SK-N-SH treated with all-trans-retinoic acid at 6 μM for 48 hours (cell line): ENCODE data around the gene NF1.

ENCODE experiments used
- ATAC-seq: fragments of 200-7000 bp; cut with Tn5 transposase; 3 replicates; pipeline ENCODE4 v1.9.1; 2020; ENCODE audit warnings: mild to moderate bottlenecking, moderate library complexity
- ARNTL ChIP-seq: fragments of 450-650 bp; formaldehyde crosslinking; IDR thresholded peaks from 2 replicates; pipeline ENCODE4 v1.5.0; 2020; ENCODE audit warnings: low read depth, mild to moderate bottlenecking, moderate library complexity, borderline replicate concordance
- BACH2 ChIP-seq: fragments of 250-450 bp; sonication (Bioruptor Pico); IDR thresholded peaks from 2 replicates; pipeline ENCODE4 v1.9.0; 2021; ENCODE audit warnings: mild to moderate bottlenecking, borderline replicate concordance
- CSDC2 ChIP-seq: fragments of 250-450 bp; sonication (Bioruptor Pico); IDR thresholded peaks from 2 replicates; pipeline ENCODE4 v1.5.0; 2020; ENCODE audit warnings: mild to moderate bottlenecking, moderate library complexity
- CSRNP3 ChIP-seq: fragments of 250-450 bp; sonication (Bioruptor Pico); IDR thresholded peaks from 2 replicates; pipeline ENCODE4 v1.5.1; 2021; ENCODE audit warnings: mild to moderate bottlenecking, moderate library complexity
- ESRRG ChIP-seq: fragments of 250-450 bp; sonication (Bioruptor Pico); IDR thresholded peaks from 2 replicates; pipeline ENCODE4 v1.6.1; 2021; ENCODE audit warnings: mild to moderate bottlenecking
- GLIS3 ChIP-seq: fragments of 250-450 bp; sonication (Bioruptor Pico); IDR thresholded peaks from 2 replicates; pipeline ENCODE4 v1.5.0; 2020; ENCODE audit warnings: mild to moderate bottlenecking, moderate library complexity
- ISL1 ChIP-seq: fragments of 250-450 bp; sonication (Bioruptor Pico); IDR thresholded peaks from 2 replicates; pipeline ENCODE4 v2.1.2; 2022; ENCODE audit warnings: mild to moderate bottlenecking, moderate library complexity
- POU6F1 ChIP-seq: fragments of 250-450 bp; sonication (Bioruptor Pico); IDR thresholded peaks from 2 replicates; pipeline ENCODE4 v1.8.0; 2021; ENCODE audit warnings: low read depth, mild to moderate bottlenecking, moderate library complexity, borderline replicate concordance
- PPARA ChIP-seq: fragments of 250-450 bp; sonication (Bioruptor Pico); IDR thresholded peaks from 2 replicates; pipeline ENCODE4 v1.5.0; 2020; ENCODE audit warnings: mild to moderate bottlenecking, borderline replicate concordance
- RARB ChIP-seq: fragments of 250-450 bp; sonication (Bioruptor Pico); IDR thresholded peaks from 2 replicates; pipeline ENCODE4 v1.8.0; 2021; ENCODE audit warnings: mild to moderate bottlenecking, moderate library complexity
- ZC3H10 ChIP-seq: fragments of 250-450 bp; sonication (Bioruptor Pico); IDR thresholded peaks from 2 replicates; pipeline ENCODE4 v1.5.1; 2021; ENCODE audit warnings: mild to moderate bottlenecking, moderate library complexity
- ZFP30 ChIP-seq: fragments of 450-650 bp; formaldehyde crosslinking; IDR thresholded peaks from 2 replicates; pipeline ENCODE4 v1.5.0; 2022; ENCODE audit warnings: mild to moderate bottlenecking, moderate library complexity
- ZNF565 ChIP-seq: fragments of 450-650 bp; formaldehyde crosslinking; conservative IDR thresholded peaks from 2 replicates; pipeline ENCODE4 v1.5.0; 2020; ENCODE audit warnings: low read depth, mild to moderate bottlenecking, moderate library complexity
- ZNF70 ChIP-seq: fragments of 450-650 bp; formaldehyde crosslinking; IDR thresholded peaks from 2 replicates; pipeline ENCODE4 v1.5.0; 2020; ENCODE audit warnings: mild to moderate bottlenecking, moderate library complexity
- ZNF8 ChIP-seq: fragments of 450-650 bp; formaldehyde crosslinking; IDR thresholded peaks from 2 replicates; pipeline ENCODE4 v1.5.0; 2020; ENCODE audit warnings: mild to moderate bottlenecking, moderate library complexity
- TF ChIP-seq, protein P1 (sequence below): fragments of 250-450 bp; sonication (Bioruptor Pico); IDR thresholded peaks from 2 replicates; pipeline ENCODE4 v1.8.0; 2020; ENCODE audit warnings: mild to moderate bottlenecking, moderate library complexity, borderline replicate concordance
- TF ChIP-seq, protein P2 (sequence below): fragments of 250-450 bp; sonication (Bioruptor Pico); IDR thresholded peaks from 2 replicates; pipeline ENCODE4 v1.5.0; 2020; ENCODE audit warnings: mild to moderate bottlenecking, moderate library complexity

The NF1 gene

DNA sequence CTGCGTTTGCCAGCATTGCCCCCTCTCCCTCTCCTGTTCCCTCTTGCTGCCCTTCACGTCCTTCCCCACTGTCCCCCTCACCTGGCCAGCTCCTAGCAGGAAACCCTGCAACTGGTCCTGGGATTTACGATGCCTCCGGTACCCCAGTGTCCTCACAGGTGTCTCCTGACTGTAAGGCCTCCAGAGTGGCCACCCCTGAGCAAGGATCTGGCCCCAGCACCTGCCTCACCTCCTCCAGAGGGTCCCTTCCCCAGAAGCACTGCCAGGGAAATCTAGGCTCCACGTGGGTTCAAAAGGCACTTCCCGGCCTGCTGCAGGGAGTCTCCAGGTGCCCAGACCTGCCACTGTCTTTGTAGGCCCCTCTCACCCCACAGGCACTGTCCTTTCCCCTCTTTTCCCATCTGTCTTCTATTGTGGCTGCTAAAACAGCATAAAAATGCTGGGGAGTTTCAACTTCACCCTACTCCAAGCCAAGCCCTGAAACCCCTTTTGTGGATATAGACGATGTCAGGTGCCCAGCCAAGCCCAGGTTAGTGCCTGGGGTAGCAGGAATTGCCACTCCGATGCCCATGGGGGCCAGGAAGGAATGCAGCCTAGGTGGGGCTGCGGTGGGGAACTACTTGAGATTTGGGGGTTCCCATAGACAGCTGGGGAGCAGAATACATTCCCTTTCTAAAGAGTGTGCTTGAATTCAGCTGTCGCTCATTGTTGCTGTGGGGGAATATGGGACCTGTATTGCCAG, 322.4 kb downstream of the NF1 start (continued):
- no peak for TF ChIP-seq CSRNP3 (CRISPR knock-in tag)
- no peak for TF ChIP-seq CSDC2
- TF ChIP-seq, all 23 proteins: peak for 0

GRCh38 chr17:31418773-31419350, 324.1 kb downstream of the NF1 start:
- TF ChIP-seq ESRRG = no peak
- no peak for TF ChIP-seq ZNF70
- no peak for TF ChIP-seq RARB (CRISPR knock-in tag)
- no peak for TF ChIP-seq CSDC2
- no peak for TF ChIP-seq POU6F1 (CRISPR knock-in tag)
- TF ChIP-seq ARNTL (CRISPR knock-in tag) = no peak
- no peak for TF ChIP-seq PPARA
- TF ChIP-seq, protein P1, sequence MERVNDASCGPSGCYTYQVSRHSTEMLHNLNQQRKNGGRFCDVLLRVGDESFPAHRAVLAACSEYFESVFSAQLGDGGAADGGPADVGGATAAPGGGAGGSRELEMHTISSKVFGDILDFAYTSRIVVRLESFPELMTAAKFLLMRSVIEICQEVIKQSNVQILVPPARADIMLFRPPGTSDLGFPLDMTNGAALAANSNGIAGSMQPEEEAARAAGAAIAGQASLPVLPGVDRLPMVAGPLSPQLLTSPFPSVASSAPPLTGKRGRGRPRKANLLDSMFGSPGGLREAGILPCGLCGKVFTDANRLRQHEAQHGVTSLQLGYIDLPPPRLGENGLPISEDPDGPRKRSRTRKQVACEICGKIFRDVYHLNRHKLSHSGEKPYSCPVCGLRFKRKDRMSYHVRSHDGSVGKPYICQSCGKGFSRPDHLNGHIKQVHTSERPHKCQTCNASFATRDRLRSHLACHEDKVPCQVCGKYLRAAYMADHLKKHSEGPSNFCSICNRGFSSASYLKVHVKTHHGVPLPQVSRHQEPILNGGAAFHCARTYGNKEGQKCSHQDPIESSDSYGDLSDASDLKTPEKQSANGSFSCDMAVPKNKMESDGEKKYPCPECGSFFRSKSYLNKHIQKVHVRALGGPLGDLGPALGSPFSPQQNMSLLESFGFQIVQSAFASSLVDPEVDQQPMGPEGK (CRISPR knock-in tag) = no peak
- TF ChIP-seq ISL1 (CRISPR knock-in tag) = no peak
- no peak for TF ChIP-seq ZC3H10 (CRISPR knock-in tag)
- no peak for TF ChIP-seq GLIS3 (CRISPR knock-in tag)
- TF ChIP-seq ZNF8 (CRISPR knock-in tag) = no peak
- no peak for TF ChIP-seq CSRNP3 (CRISPR knock-in tag)
- TF ChIP-seq ZFP30 (CRISPR knock-in tag) = no peak
- no peak for TF ChIP-seq BACH2 (CRISPR knock-in tag)
- TF ChIP-seq, protein P2, sequence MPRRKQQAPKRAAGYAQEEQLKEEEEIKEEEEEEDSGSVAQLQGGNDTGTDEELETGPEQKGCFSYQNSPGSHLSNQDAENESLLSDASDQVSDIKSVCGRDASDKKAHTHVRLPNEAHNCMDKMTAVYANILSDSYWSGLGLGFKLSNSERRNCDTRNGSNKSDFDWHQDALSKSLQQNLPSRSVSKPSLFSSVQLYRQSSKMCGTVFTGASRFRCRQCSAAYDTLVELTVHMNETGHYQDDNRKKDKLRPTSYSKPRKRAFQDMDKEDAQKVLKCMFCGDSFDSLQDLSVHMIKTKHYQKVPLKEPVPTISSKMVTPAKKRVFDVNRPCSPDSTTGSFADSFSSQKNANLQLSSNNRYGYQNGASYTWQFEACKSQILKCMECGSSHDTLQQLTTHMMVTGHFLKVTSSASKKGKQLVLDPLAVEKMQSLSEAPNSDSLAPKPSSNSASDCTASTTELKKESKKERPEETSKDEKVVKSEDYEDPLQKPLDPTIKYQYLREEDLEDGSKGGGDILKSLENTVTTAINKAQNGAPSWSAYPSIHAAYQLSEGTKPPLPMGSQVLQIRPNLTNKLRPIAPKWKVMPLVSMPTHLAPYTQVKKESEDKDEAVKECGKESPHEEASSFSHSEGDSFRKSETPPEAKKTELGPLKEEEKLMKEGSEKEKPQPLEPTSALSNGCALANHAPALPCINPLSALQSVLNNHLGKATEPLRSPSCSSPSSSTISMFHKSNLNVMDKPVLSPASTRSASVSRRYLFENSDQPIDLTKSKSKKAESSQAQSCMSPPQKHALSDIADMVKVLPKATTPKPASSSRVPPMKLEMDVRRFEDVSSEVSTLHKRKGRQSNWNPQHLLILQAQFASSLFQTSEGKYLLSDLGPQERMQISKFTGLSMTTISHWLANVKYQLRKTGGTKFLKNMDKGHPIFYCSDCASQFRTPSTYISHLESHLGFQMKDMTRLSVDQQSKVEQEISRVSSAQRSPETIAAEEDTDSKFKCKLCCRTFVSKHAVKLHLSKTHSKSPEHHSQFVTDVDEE (CRISPR knock-in tag) = no peak
- ATAC-seq = no peak

GRCh38 chr17:31422443-31422842, 327.7 kb downstream of the NF1 start:
- TF ChIP-seq ZNF70 (no peak), ZNF565 (CRISPR knock-in tag) (no peak), ARNTL (CRISPR knock-in tag) (no peak)
- TF ChIP-seq, protein P1 (CRISPR knock-in tag) = no peak
- ATAC-seq = no peak
